ENCODE data around the gene SPTA1.
A peak's percentile ranks its signal among the peaks of the same experiment; 100 is the strongest.

The SPTA1 gene

DNA sequence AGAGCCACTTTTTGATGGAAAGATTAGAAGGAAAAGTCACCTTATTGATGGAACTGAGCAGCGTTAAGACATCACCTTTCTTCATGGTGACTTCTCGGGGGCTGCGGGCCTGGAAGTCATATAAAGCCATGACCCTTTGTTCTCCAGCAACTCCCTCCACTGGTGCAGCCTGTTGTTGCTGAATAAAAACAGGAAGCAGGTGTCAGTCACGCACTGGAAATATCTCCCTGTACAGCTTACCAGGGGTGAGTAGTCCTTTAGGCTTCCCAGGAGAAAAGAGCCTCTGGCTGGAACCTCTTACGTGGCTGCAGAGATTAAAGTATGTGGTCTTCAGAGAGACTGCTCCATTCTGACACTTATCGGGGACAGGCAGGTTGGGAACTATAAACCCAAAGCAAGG lies 31.9 kb downstream of the SPTA1 start:
- Mint-ChIP-seq H3K4me1 (ENCODE audit: low read depth) (peaks cover 3% of the 10 kb centered on the region), H3K27me3 (ENCODE audit: low read depth) (peaks cover 11% of the 10 kb centered on the region), H3K4me3 (no peak overlapping the region), H3K36me3 (ENCODE audit: low read depth) (no peaks in the 10 kb centered on the region), H3K27ac (no peak overlapping the region), H3K9me3 (no peaks in the 10 kb centered on the region)
- no peak for DNase-seq (ENCODE audit: low spot score)

DNA sequence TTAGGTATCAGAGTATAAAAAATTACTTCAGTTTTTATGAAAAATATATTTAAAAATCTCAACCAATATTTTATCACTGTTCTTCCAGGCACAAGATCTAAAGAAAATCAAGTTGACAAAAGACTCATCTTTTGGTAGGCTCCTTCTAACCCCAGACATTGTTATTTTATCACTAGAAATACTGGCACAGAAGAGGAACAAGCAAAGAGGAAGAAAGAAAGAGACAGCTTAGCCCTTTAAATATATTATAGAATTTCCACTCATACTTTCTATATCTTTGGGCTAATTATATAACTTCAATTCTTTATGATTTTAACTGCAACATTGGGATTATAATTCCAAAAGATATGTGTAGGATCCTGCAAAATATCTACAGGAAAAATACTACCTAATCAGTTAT lies 32.4 kb downstream of the SPTA1 start:
- no peaks in the 10 kb centered on the region for H3K36me3 Mint-ChIP-seq (ENCODE audit: low read depth)
- H3K27me3 Mint-ChIP-seq (ENCODE audit: low read depth), result peaks cover 11% of the 10 kb centered on the region
- no peak for DNase-seq (ENCODE audit: low spot score)
- H3K9me3 Mint-ChIP-seq, result no peaks in the 10 kb centered on the region
- H3K4me1 Mint-ChIP-seq (ENCODE audit: low read depth), result peaks cover 4% of the 10 kb centered on the region
- H3K4me3 Mint-ChIP-seq, result no peak overlapping the region
- H3K27ac Mint-ChIP-seq, result no peak overlapping the region

DNA sequence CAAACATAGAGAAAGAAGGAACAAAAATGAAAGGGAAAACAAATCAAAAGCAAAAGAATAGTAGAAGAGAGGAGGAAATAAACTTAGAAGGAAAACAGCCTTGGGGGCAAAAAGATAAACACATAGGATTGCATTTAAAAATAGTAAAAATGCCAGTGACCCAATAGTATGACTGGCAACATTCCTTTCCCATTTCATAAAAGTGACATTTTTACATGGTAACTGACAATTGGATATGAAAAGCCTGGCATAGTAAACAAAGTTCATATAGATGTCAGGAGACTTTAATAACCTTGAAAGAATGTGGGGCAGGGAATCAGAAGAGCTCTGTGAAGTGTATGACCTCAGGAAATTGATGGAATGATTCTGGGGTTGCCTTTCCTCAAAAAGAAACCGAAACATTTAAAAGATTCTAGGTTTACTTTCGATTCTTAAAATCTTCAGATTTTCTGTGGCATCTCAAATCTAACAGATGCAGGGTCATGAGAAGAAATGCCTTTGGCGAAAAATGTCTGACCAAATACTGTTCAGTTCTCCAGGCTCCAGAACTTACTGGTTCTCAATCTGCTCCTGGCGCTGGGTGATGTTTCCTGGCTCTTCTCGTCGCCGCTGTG lies 33.7 kb downstream of the SPTA1 start:
- no peaks in the 10 kb centered on the region for H3K9me3 Mint-ChIP-seq
- no peak overlapping the region for H3K27ac Mint-ChIP-seq
- no peaks in the 10 kb centered on the region for H3K36me3 Mint-ChIP-seq (ENCODE audit: low read depth)
- peaks cover 6% of the 10 kb centered on the region for H3K4me1 Mint-ChIP-seq (ENCODE audit: low read depth)
- DNase-seq (ENCODE audit: low spot score), result no peak
- peaks cover 11% of the 10 kb centered on the region for H3K27me3 Mint-ChIP-seq (ENCODE audit: low read depth)
- H3K4me3 Mint-ChIP-seq, result no peak overlapping the region

DNA sequence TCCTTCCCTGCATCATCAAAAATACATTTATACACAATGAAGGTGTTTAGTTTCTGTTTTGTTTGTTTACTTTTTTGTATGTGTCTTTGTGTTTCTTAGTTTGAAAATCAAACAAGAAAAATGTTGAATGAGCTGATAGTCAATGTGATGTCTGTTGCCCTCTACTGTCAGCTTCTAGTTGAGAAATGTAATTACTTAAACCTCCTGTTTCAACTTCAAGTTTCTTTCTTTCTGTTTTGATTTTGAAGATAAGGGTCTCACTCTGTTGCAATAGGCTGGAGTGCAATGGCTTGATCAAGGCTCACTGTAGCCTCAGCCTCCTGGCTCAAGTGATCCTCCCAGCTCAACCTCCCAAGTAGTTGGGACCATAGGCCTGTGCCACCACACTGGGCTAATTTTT lies 37.5 kb downstream of the SPTA1 start:
- no peak for DNase-seq (ENCODE audit: low spot score)
- peaks cover 4% of the 10 kb centered on the region for H3K27me3 Mint-ChIP-seq (ENCODE audit: low read depth)
- H3K4me3 Mint-ChIP-seq, result no peak overlapping the region
- H3K4me1 Mint-ChIP-seq (ENCODE audit: low read depth), result peaks cover 13% of the 10 kb centered on the region
- H3K36me3 Mint-ChIP-seq (ENCODE audit: low read depth), result no peaks in the 10 kb centered on the region
- no peak overlapping the region for H3K27ac Mint-ChIP-seq
- no peaks in the 10 kb centered on the region for H3K9me3 Mint-ChIP-seq

DNA sequence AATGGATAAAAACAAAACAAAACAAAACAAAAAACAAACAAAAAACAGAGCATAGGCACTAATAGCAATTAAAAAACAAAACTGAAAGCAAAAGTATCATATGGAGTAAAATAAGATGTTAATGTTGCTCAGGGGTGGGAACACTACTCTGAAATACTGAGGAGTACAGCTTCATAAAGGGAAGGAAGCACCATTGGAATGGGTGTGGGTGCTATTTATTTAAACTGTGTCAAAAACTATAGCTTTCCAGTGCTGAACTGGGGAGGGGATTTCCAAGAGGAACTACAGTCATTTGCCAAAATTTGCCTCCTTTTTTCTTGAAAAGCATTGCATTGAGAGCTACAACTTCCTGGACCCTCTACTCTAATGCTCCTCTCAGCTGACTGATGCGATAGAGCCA lies 40.0 kb downstream of the SPTA1 start:
- no peaks in the 10 kb centered on the region for H3K36me3 Mint-ChIP-seq (ENCODE audit: low read depth)
- peak overlapping the region; percentile 55 for H3K4me3 Mint-ChIP-seq
- H3K27ac Mint-ChIP-seq, result no peak overlapping the region
- no peaks in the 10 kb centered on the region for H3K27me3 Mint-ChIP-seq (ENCODE audit: low read depth)
- H3K9me3 Mint-ChIP-seq, result no peaks in the 10 kb centered on the region
- H3K4me1 Mint-ChIP-seq (ENCODE audit: low read depth), result peaks cover 10% of the 10 kb centered on the region
- no peak for DNase-seq (ENCODE audit: low spot score)

DNA sequence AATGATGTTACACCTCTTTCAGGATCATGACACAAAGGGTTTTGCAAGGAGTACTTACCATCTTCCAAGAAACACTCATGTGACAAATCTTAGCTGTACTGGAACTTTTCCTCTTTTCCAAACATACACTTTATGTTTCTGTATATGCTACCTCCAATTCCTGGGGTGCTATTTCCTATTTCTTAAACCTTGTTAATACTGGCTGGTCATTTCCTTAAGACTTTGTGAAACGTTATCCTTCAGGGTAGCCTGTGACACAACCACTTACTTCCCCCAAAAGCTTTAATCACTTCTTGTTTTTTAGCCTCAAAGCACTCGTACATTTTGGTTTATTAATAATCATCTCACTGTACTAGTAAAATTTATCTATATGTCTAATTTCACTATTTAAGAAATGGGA lies 42.1 kb downstream of the SPTA1 start:
- H3K27ac Mint-ChIP-seq, result no peak overlapping the region
- H3K9me3 Mint-ChIP-seq, result no peaks in the 10 kb centered on the region
- H3K4me3 Mint-ChIP-seq, result no peak overlapping the region

DNA sequence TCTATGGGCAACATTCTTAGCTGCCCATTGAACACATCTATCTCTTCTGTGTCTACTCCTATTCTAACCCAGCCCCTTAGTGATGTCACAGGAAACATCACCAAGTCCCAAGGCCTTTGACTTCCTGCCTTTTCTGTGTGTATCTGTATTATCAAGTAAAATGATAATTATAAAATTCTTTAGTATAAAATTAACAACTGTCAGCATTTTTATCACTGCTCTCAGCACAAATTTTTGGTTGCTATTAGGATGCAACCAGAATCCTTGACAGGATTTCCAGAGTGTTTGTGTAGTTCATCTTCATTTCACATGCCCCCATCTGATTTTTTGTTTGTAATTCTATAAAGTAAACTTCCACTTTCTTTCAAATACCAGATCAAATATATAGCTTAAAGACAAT lies 47.6 kb downstream of the SPTA1 start:
- Mint-ChIP-seq H3K4me3 (no peak overlapping the region), H3K27me3 (ENCODE audit: low read depth) (peaks cover 3% of the 10 kb centered on the region), H3K27ac (no peak overlapping the region), H3K4me1 (ENCODE audit: low read depth) (no peaks in the 10 kb centered on the region), H3K9me3 (no peaks in the 10 kb centered on the region), H3K36me3 (ENCODE audit: low read depth) (no peaks in the 10 kb centered on the region)
- no peak for DNase-seq (ENCODE audit: low spot score)

More for the DNA sequence above, 42.1 kb downstream of the SPTA1 start:
- Mint-ChIP-seq H3K4me1 (ENCODE audit: low read depth) (peaks cover 10% of the 10 kb centered on the region), H3K27me3 (ENCODE audit: low read depth) (no peaks in the 10 kb centered on the region), H3K36me3 (ENCODE audit: low read depth) (no peaks in the 10 kb centered on the region)
- DNase-seq (ENCODE audit: low spot score), result no peak

DNA sequence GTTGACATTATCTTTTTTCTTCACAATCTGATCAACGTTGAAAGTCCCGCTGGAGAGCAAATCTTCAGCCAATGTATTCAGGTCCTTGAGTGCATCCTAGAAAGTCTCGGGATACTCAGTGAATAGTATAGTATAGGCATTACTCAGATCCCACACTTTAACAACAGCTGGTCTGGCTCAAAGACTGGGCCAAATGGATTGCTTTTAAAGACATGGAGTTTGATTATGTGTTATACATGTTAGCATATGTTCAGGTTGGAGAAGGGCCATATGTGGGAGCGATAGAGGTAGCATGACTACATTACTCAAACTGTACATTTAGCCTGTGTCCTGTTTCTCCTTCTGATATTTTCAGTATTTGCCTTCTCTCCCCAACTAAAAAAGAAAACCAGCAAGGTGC lies 48.4 kb downstream of the SPTA1 start:
- Mint-ChIP-seq H3K9me3 (no peaks in the 10 kb centered on the region), H3K36me3 (ENCODE audit: low read depth) (no peaks in the 10 kb centered on the region), H3K27me3 (ENCODE audit: low read depth) (peaks cover 3% of the 10 kb centered on the region), H3K27ac (no peak overlapping the region), H3K4me3 (no peak overlapping the region), H3K4me1 (ENCODE audit: low read depth) (no peaks in the 10 kb centered on the region)
- DNase-seq (ENCODE audit: low spot score), result no peak

DNA sequence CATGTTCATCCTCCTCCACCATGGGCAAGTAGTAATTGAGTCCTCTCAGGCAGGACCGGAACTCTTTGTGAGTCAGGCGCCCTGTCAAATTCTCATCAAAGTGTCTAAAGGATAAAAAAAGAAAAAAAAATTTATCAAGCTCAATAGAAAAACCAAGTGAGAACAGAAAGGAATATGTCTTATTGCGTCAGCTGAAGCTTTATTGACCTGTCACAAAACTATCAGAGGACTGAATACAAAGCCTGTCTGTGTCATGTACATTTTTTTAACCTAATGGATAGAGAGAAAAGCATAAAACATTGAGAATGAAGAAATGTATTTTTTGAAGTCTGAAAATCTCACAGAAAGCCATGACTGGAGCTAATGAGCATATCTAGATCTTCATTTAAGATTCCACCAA lies 72.8 kb downstream of the SPTA1 start:
- Mint-ChIP-seq H3K4me3 (no peak overlapping the region), H3K4me1 (ENCODE audit: low read depth) (peaks cover 2% of the 10 kb centered on the region), H3K9me3 (no peaks in the 10 kb centered on the region), H3K36me3 (ENCODE audit: low read depth) (no peaks in the 10 kb centered on the region), H3K27ac (no peak overlapping the region), H3K27me3 (ENCODE audit: low read depth) (peaks cover 2% of the 10 kb centered on the region)
- no peak for DNase-seq (ENCODE audit: low spot score)

DNA sequence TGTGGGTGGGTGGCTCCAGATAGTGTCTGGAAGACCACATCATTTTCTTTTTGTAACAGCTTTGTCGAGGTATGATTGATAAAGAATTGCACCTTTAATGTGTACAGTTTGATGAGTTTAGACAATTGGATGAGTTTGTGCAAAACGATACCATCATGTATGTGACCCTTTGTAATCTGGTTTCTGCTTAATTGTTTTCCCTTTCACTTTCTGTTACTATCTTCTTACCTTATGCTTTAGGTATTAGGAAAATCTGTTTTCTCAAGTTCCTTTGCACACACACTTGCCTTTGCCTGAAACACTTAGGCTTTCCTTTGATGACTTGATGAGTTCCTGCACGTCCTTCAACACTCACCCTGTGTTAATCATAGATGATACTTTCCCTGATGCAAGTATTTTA lies 74.6 kb downstream of the SPTA1 start:
- H3K27ac Mint-ChIP-seq, result no peak overlapping the region
- H3K4me3 Mint-ChIP-seq, result no peak overlapping the region
- peaks cover 2% of the 10 kb centered on the region for H3K27me3 Mint-ChIP-seq (ENCODE audit: low read depth)
- no peak for DNase-seq (ENCODE audit: low spot score)
- no peaks in the 10 kb centered on the region for H3K9me3 Mint-ChIP-seq
- no peaks in the 10 kb centered on the region for H3K36me3 Mint-ChIP-seq (ENCODE audit: low read depth)
- peaks cover 2% of the 10 kb centered on the region for H3K4me1 Mint-ChIP-seq (ENCODE audit: low read depth)

DNA sequence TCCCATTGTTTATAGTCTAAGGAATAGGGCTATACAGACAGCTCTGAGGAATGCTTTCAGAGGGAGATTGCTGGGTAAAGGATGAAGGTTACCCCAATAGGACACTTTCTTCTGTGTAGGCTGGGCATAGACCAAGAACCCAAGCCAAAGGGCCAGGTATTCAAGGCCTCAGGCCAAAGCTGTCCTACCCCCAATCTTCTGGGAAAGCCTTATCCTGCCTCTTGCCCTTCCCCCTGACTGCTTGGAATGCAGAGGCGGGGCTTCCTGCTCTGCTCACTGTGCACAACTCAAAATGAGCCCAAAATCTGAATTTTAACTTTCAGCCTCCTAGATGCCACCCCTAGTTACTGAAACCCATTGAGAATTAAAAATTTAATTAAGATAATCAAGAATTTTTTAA lies 79.2 kb downstream of the SPTA1 start:
- Mint-ChIP-seq H3K27me3 (ENCODE audit: low read depth) (peaks cover 2% of the 10 kb centered on the region), H3K36me3 (ENCODE audit: low read depth) (no peaks in the 10 kb centered on the region), H3K9me3 (no peaks in the 10 kb centered on the region), H3K4me1 (ENCODE audit: low read depth) (peaks cover 2% of the 10 kb centered on the region), H3K4me3 (no peak overlapping the region), H3K27ac (no peak overlapping the region)
- no peak for DNase-seq (ENCODE audit: low spot score)

DNA sequence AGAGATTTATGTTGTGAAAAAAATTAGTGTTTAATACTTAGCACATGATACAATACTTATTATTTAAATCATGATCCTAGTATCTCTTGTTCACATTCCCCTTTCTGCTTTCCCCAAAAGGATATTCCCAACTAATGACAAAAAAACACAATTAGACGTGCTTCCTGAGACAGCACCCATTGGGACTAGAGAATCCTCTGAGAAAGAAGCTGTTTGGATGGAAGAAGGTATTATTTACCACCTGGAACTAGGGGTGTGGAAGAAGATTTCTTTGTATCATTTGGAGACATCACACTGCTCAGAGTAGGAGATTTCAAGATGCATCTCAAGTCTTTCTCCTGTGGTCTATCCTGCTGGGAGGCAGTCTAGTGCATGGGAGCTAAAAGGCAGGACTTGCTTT lies 81.5 kb downstream of the SPTA1 start, which contains the start of gene OR10Z1:
Gene OR10Z1 (plus strand): TSS at position 301 of the 400 bp plus-strand sequence. CDS start 1,171 bp downstream, outside the sequence.
- H3K36me3 Mint-ChIP-seq (ENCODE audit: low read depth), result no peaks in the 10 kb centered on the region
- no peak for DNase-seq (ENCODE audit: low spot score)
- H3K27ac Mint-ChIP-seq, result no peak within 1 kb of the TSS
- H3K4me1 Mint-ChIP-seq (ENCODE audit: low read depth), result no peaks in the 10 kb centered on the region
- no peaks in the 10 kb centered on the region for H3K9me3 Mint-ChIP-seq
- no peak within 1 kb of the TSS for H3K4me3 Mint-ChIP-seq
- no peaks in the 10 kb centered on the region for H3K27me3 Mint-ChIP-seq (ENCODE audit: low read depth)

DNA sequence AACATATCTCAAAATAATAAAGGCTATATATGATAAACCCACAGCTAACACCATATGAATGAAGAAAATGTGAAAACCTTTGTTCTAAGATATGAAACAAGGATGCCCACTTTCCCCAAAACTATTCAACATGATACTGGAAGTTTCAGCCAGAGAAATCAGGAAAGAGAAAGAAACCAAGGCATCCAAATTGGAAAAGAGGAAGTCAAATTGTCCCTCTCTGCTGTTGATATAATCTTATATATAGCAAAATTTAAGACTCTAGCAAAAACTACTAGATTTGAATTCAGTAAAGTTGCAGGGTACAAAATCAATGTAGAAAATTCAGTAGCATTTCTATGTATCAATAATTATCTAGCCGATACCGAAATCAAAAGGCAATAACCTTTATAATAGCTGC lies 85.8 kb downstream of the SPTA1 start:
- Mint-ChIP-seq H3K36me3 (ENCODE audit: low read depth) (peaks cover 1% of the 10 kb centered on the region), H3K4me3 (no peak overlapping the region), H3K4me1 (ENCODE audit: low read depth) (no peaks in the 10 kb centered on the region), H3K27ac (no peak overlapping the region), H3K9me3 (peaks cover 15% of the 10 kb centered on the region), H3K27me3 (ENCODE audit: low read depth) (no peaks in the 10 kb centered on the region)
- no peak for DNase-seq (ENCODE audit: low spot score)

DNA sequence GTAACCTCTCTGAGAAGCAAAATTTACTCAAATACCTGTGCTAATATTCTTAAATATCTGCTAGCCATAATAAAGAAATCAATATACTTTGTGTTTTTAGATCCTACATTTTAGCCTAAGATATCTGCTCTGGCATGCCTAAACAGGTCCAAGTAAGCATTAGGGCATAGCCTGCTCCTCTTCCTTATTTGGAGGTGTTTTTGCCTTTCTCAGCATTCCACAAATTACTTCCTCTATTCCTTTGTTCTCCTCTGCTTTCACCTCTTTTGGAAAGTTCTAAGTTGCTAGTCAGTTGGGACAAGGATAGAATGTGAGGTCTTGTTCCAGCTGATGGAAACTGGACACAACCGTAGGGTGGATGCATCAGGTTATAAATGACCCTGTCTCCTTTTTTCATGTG lies 99.6 kb downstream of the SPTA1 start:
- H3K4me1 Mint-ChIP-seq (ENCODE audit: low read depth), result no peaks in the 10 kb centered on the region
- no peaks in the 10 kb centered on the region for H3K27me3 Mint-ChIP-seq (ENCODE audit: low read depth)
- H3K4me3 Mint-ChIP-seq, result no peak overlapping the region
- no peaks in the 10 kb centered on the region for H3K36me3 Mint-ChIP-seq (ENCODE audit: low read depth)
- no peak for DNase-seq (ENCODE audit: low spot score)
- H3K27ac Mint-ChIP-seq, result no peak overlapping the region
- no peaks in the 10 kb centered on the region for H3K9me3 Mint-ChIP-seq

DNA sequence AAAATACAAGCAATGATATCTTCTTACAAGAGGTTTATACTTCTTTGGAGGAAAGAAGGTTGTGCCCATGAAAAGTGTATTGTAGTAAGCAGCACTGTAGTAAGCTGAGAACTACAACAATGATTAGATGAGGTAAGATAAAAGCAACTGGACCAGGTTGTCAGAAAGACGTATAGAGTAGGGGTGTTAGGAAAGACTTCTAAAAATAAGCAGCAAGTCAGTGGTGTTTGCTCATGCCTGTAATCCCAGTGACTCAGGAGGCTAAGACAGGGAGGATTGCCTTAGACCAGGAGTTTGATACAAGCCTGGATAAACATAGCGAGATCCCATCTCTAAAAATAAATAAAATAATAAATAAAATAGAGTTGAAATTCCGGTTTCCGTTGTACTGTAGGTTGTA lies 102.6 kb downstream of the SPTA1 start:
- no peak overlapping the region for H3K4me3 Mint-ChIP-seq
- H3K4me1 Mint-ChIP-seq (ENCODE audit: low read depth), result no peaks in the 10 kb centered on the region
- DNase-seq (ENCODE audit: low spot score), result no peak
- no peak overlapping the region for H3K27ac Mint-ChIP-seq
- H3K9me3 Mint-ChIP-seq, result no peaks in the 10 kb centered on the region
- H3K27me3 Mint-ChIP-seq (ENCODE audit: low read depth), result no peaks in the 10 kb centered on the region
- no peaks in the 10 kb centered on the region for H3K36me3 Mint-ChIP-seq (ENCODE audit: low read depth)
